Measurements from ENCODE around the gene BMPR1B. TPM values are rescaled to one million over a fixed set of nuclear protein-coding genes. Genes with fewer than 3 reads are reported as not detected.
A peak's percentile ranks its signal among the peaks of the same experiment; 100 is the strongest.

The BMPR1B gene
- total RNA-seq, 1 experiment from 2014 or later, result 0.35 TPM

GRCh38 chr4:94995684-94996394 lies 238.1 kb downstream of the BMPR1B start:
- no CpG with 5 or more reads among the region's 10 CpGs for WGBS (ENCODE audit: extremely low coverage, insufficient read length, low lambda C conversion rate)
- no peak overlapping the region for H2BK20ac ChIP-seq (ENCODE audit: low read depth, low read length, poor library complexity, severe bottlenecking)
- H2AK5ac ChIP-seq (ENCODE audit: insufficient read length, low read length), result no peak overlapping the region
- H2AFZ ChIP-seq (ENCODE audit: low read length), result no peak overlapping the region
- no peak overlapping the region for H3T11ph ChIP-seq (ENCODE audit: low read length)
- H3K23ac ChIP-seq (ENCODE audit: insufficient read length, low read depth, low read length), result no peak overlapping the region
- H3K4me1 ChIP-seq (ENCODE audit: insufficient read depth, low read length), result no peaks in the 10 kb centered on the region; the same call in 1 of the 2 replicates
- H2BK120ac ChIP-seq (ENCODE audit: low read depth, low read length, poor library complexity, severe bottlenecking), result no peak overlapping the region
- DNase-seq, result peak; percentile 56
- H2BK12ac ChIP-seq (ENCODE audit: insufficient read length, low read depth, low read length), result no peak overlapping the region
- peak overlapping the region in 2 of 3 experiments; percentile 10 to 33; a peak in 2 of 7 replicates for H3K27ac Mint-ChIP-seq
- no peaks in the 10 kb centered on the region for H4K20me1 ChIP-seq (ENCODE audit: control insufficient read depth, insufficient read depth, insufficient read length)
- H3K4me3 Mint-ChIP-seq, result no peak overlapping the region
- no peak overlapping the region for H4K5ac ChIP-seq (ENCODE audit: insufficient read length, low read depth, low read length)
- no peaks in the 10 kb centered on the region for H3K36me3 Mint-ChIP-seq (ENCODE audit: insufficient read depth in 1 of 3, low read depth in 3 of 3)
- H3K14ac ChIP-seq (ENCODE audit: insufficient read depth, low read length), result no peak overlapping the region
- no peak overlapping the region for H3K18ac ChIP-seq (ENCODE audit: insufficient read length, low read depth, low read length)
- H3K79me1 ChIP-seq (ENCODE audit: insufficient read depth, low read depth, low read length, poor library complexity, severe bottlenecking), result no peaks in the 10 kb centered on the region
- H2BK15ac ChIP-seq (ENCODE audit: low read depth, low read length), result no peak overlapping the region
- H4K91ac ChIP-seq (ENCODE audit: insufficient read length, low read depth, low read length), result no peak overlapping the region
- no peaks in the 10 kb centered on the region for H3K27me3 Mint-ChIP-seq (ENCODE audit: low read depth)
- no peak overlapping the region for H3K4me2 ChIP-seq (ENCODE audit: insufficient read depth, insufficient read length, low read length)
- no peaks in the 10 kb centered on the region for H3K27me3 ChIP-seq (ENCODE audit: insufficient read depth, low read length)
- H3K56ac ChIP-seq (ENCODE audit: insufficient read length, low read depth, low read length), result no peak overlapping the region
- no peaks in the 10 kb centered on the region for H3K9me3 Mint-ChIP-seq
- H3K9me3 ChIP-seq (ENCODE audit: control insufficient read depth, low read depth, low read length), result no peaks in the 10 kb centered on the region
- no peak for TF ChIP-seq CTCF (conservative IDR thresholded peaks at IDR 0.05)
- no peak overlapping the region for H3K9ac ChIP-seq (ENCODE audit: extremely low read depth, insufficient read length, low read length)
- no peaks in the 10 kb centered on the region for H3K79me2 ChIP-seq (ENCODE audit: insufficient read depth, low read length)
- H4K8ac ChIP-seq (replicated peaks; ENCODE audit: insufficient read length, low read depth, low read length), result no peak overlapping the region
- no peak overlapping the region for H3K4ac ChIP-seq (ENCODE audit: low read depth, low read length)
- no peak overlapping the region for H2BK5ac ChIP-seq (ENCODE audit: insufficient read length, low read length)
- H3K23me2 ChIP-seq (ENCODE audit: insufficient read length, low read depth, low read length, poor library complexity, severe bottlenecking), result no peaks in the 10 kb centered on the region
- peaks cover 11 to 20% of the 10 kb centered on the region in 2 experiments for H3K4me1 Mint-ChIP-seq
- no peak overlapping the region for H3K27ac ChIP-seq (ENCODE audit: insufficient read length, low read depth, low read length)

Data from H9 (cell line).